Keratinocyte (primary cell): ENCODE measurements around the gene FAM78B. TPM values are rescaled to one million over a fixed set of nuclear protein-coding genes. Genes with fewer than 3 reads are reported as not detected.
A peak's percentile ranks its signal among the peaks of the same experiment; 100 is the strongest.

ENCODE experiments used
- DNase-seq: peaks from one replicate; pipeline ENCODE4 v3.0.0-alpha.2; 2011; ENCODE audit warnings: low read depth, missing footprints, low spot score
- FAIRE-seq: peaks from 2 replicates; lab custom pipeline; 2011; peaks lifted over from hg19 to GRCh38; lab: Jason Lieb, UNC
- H2AFZ ChIP-seq: 2 replicates; pipeline ENCODE4 v1.6.0; 2012; ENCODE audit warnings: low read length, control low read depth, inconsistent platforms; ENCODE audit not compliant: control insufficient read depth
- H3K27ac ChIP-seq: 2 replicates; pipeline ENCODE4 v1.5.1; 2011; ENCODE audit warnings: low read length; ENCODE audit not compliant: control insufficient read depth, insufficient read depth
- H3K27me3 ChIP-seq: 3 replicates; pipeline ENCODE4 v1.6.0; 2011; ENCODE audit warnings: low read length; ENCODE audit not compliant: control insufficient read depth, insufficient read depth; ENCODE audit errors: extremely low read depth
- H3K36me3 ChIP-seq, 2 experiments: 2 replicates in 1 of 2; 3 replicates in 1 of 2; pipeline ENCODE4 v1.5.1; 2011; ENCODE audit warnings: low read length in 2 of 2, mild to moderate bottlenecking in 1 of 2; ENCODE audit not compliant: control insufficient read depth in 2 of 2, insufficient read depth in 2 of 2; ENCODE audit errors: extremely low read depth in 1 of 2
- H3K4me1 ChIP-seq: 3 replicates; pipeline ENCODE4 v1.5.1; 2011; ENCODE audit warnings: low read length; ENCODE audit not compliant: control insufficient read depth, insufficient read depth; ENCODE audit errors: extremely low read depth
- H3K4me2 ChIP-seq: 3 replicates; pipeline ENCODE4 v1.6.0; 2011; ENCODE audit warnings: low read depth, low read length; ENCODE audit not compliant: control insufficient read depth, insufficient read depth; ENCODE audit errors: extremely low read depth
- H3K4me3 ChIP-seq, 3 experiments: fragments of 200-600 bp in 1 of 3; sonication (generic) in 1 of 3; 2 replicates in 2 of 3; 3 replicates in 1 of 3; pipeline ENCODE4 v1.5.1; 2011 to 2016; ENCODE audit warnings: low read length in 3 of 3, mild to moderate bottlenecking in 3 of 3, control low read depth in 2 of 3, inconsistent platforms in 1 of 3, low read depth in 1 of 3, mixed read lengths in 1 of 3, mixed run types in 1 of 3, moderate library complexity in 1 of 3; ENCODE audit not compliant: control insufficient read depth in 2 of 3, insufficient read depth in 2 of 3; ENCODE audit errors: extremely low read depth in 1 of 3
- H3K79me2 ChIP-seq: 2 replicates; pipeline ENCODE4 v1.6.0; 2012; ENCODE audit warnings: low read length; ENCODE audit not compliant: control insufficient read depth, insufficient read depth
- H3K9ac ChIP-seq: 3 replicates; pipeline ENCODE4 v1.6.0; 2011; ENCODE audit warnings: low read length; ENCODE audit not compliant: control insufficient read depth, insufficient read depth; ENCODE audit errors: extremely low read depth
- H3K9me1 ChIP-seq: 3 replicates; pipeline ENCODE4 v1.6.0; 2011; ENCODE audit warnings: low read length; ENCODE audit not compliant: control insufficient read depth, insufficient read depth; ENCODE audit errors: extremely low read depth
- H3K9me3 ChIP-seq: 2 replicates; pipeline ENCODE4 v1.5.1; 2012; ENCODE audit warnings: low read depth, low read length; ENCODE audit not compliant: control insufficient read depth
- H4K20me1 ChIP-seq: 3 replicates; pipeline ENCODE4 v1.6.0; 2011; ENCODE audit warnings: low read length; ENCODE audit not compliant: control insufficient read depth, insufficient read depth; ENCODE audit errors: extremely low read depth
- EZH2 ChIP-seq: IDR thresholded peaks from one replicate; pipeline ENCODE4 v1.6.1; 2012; ENCODE audit warnings: inconsistent platforms, mild to moderate bottlenecking, low read length, moderate library complexity
- dilution Hi-C: fragments of 300-500 bp; cut with MboI; formaldehyde crosslinking; loops from one replicate; pipeline ENCODE4 v1.7.0; 2020; ENCODE audit warnings: low sequenced_read_pairs; ENCODE audit not compliant: extremely low pct_ligation_motif_present
- polyA plus RNA-seq, 5 experiments: library from polyadenylated mRNA; depleted of rRNA in 3 of 5; stranded (reverse) in 3 of 5; stranded (forward) in 1 of 5; unstranded in 1 of 5; fragments of >200 nt; gene quantifications; 1 replicate in 1 of 5; 2 replicates in 3 of 5; 3 replicates in 1 of 5; pipeline versions ENCODE4 v1.2.1 to v1.2.3, GENCODE V29; 2011 to 2012; ENCODE audit warnings: missing spikeins in 2 of 5, low read depth in 1 of 5, low replicate concordance in 1 of 5
- TF ChIP-seq, protein P1 (sequence below), 3 experiments: IDR thresholded peaks in 1 of 3; conservative IDR thresholded peaks in 1 of 3; optimal IDR thresholded peaks in 1 of 3; 2 replicates in 2 of 3; 3 replicates in 1 of 3; pipeline versions ENCODE3 to v1.5.1; 2011; ENCODE audit warnings: low read length in 3 of 3, mild to moderate bottlenecking in 3 of 3, moderate library complexity in 2 of 3, control low read depth in 1 of 3, inconsistent platforms in 1 of 3; ENCODE audit not compliant: insufficient read depth in 2 of 3; ENCODE audit errors: extremely low read depth in 1 of 3

FAM78B gene
- polyA plus RNA-seq, 1 donor (not counting 4 experiments of a cell fraction or from before 2014, with no cell fraction given) = 0.07 TPM

DNA sequence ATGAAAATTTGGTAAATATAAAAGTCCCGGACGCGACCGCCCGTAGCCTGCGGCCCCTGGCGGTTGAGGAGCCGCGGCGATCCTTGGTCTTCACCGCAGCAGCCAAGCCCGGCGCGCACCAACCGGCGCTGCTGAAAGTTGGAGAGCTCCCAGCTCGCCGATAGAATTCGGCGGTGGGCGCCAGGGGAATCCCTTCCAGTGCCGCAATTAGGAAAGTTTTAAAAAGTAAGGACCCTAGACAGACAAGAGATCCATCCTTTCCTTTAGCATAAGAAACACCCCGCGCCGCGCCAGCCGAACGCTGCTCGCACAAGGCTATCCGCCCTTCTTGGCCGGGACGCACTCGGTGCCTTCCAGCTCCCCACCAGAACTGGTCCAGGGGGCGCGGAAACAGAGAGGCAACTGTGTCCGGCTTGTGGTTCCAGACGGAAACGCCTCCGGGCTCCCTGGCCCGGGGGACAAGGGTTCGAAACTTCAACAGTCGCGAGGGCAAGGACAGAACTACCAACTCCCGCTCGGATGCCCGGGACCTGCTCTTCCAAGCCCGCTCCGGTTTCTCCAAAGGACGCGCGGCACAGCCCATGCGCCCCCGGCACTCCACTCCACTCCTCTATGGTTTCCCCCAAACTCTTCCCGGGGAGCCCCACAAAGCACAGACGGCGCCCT lies 1.7 kb downstream of the FAM78B start:
- dilution Hi-C loops = no loop called here
- H3K79me2 ChIP-seq = no peaks in the 10 kb centered on the region
- H3K9ac ChIP-seq = no peak overlapping the region
- peaks cover 28% of the 10 kb centered on the region for H3K27me3 ChIP-seq
- H3K9me1 ChIP-seq = no peaks in the 10 kb centered on the region
- no peak overlapping the region for H3K4me3 ChIP-seq
- no peak for FAIRE-seq
- no peaks in the 10 kb centered on the region for H3K9me3 ChIP-seq
- no peak overlapping the region for H3K4me2 ChIP-seq
- no peak for DNase-seq
- H3K36me3 ChIP-seq = no peaks in the 10 kb centered on the region
- H3K4me1 ChIP-seq = no peaks in the 10 kb centered on the region
- H3K27ac ChIP-seq = no peak overlapping the region
- no peaks in the 10 kb centered on the region for H4K20me1 ChIP-seq
- no peak overlapping the region for H2AFZ ChIP-seq
- TF ChIP-seq, protein P1, sequence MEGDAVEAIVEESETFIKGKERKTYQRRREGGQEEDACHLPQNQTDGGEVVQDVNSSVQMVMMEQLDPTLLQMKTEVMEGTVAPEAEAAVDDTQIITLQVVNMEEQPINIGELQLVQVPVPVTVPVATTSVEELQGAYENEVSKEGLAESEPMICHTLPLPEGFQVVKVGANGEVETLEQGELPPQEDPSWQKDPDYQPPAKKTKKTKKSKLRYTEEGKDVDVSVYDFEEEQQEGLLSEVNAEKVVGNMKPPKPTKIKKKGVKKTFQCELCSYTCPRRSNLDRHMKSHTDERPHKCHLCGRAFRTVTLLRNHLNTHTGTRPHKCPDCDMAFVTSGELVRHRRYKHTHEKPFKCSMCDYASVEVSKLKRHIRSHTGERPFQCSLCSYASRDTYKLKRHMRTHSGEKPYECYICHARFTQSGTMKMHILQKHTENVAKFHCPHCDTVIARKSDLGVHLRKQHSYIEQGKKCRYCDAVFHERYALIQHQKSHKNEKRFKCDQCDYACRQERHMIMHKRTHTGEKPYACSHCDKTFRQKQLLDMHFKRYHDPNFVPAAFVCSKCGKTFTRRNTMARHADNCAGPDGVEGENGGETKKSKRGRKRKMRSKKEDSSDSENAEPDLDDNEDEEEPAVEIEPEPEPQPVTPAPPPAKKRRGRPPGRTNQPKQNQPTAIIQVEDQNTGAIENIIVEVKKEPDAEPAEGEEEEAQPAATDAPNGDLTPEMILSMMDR (optimal IDR thresholded peaks at IDR 0.05 in 1 of 3, IDR thresholded peaks at IDR 0.05 in 1 of 3, conservative IDR thresholded peaks at IDR 0.05 in 1 of 3; ENCODE audit: extremely low read depth in 1 of 3, insufficient read depth in 2 of 3, low read length in 3 of 3) = peak in 2 of 3 experiments; percentile 21 to 39
- TF ChIP-seq EZH2 = peak; percentile 13

DNA sequence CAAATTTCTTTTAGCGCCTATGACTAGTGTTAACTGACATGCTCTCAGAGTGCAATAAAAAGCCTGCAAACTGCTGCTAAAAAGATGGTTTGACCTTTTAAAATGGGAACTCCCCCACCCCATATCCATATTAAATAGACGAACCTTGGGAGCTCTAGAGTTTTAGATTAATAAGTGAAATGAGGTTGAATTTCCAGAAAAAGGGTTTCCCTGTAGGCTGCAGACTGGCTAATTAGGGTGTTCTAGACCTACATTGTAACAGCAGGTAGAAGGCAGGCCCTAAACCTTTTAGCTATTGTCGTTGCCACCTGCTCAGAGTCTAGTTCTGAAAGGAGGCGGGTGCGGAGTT lies 2.2 kb downstream of the FAM78B start:
- Histone ChIP-seq H3K79me2 (no peaks in the 10 kb centered on the region), H3K4me1 (no peaks in the 10 kb centered on the region), H2AFZ (no peak overlapping the region), H3K27ac (no peak overlapping the region), H3K4me3 (no peak overlapping the region), H3K36me3 (no peaks in the 10 kb centered on the region), H3K27me3 (peaks cover 28% of the 10 kb centered on the region), H3K9ac (no peak overlapping the region), H3K9me1 (no peaks in the 10 kb centered on the region), H3K4me2 (no peak overlapping the region), H4K20me1 (no peaks in the 10 kb centered on the region), H3K9me3 (no peaks in the 10 kb centered on the region)
- FAIRE-seq (no peak), DNase-seq (no peak)
- dilution Hi-C loops = no loop called here
- TF ChIP-seq, protein P1 (optimal IDR thresholded peaks at IDR 0.05 in 1 of 3, IDR thresholded peaks at IDR 0.05 in 1 of 3, conservative IDR thresholded peaks at IDR 0.05 in 1 of 3; ENCODE audit: extremely low read depth in 1 of 3, insufficient read depth in 2 of 3, low read length in 3 of 3) = no peak
- TF ChIP-seq EZH2 = peak; percentile 11
